ENCODE data around the gene P2RY14. TPM values are rescaled to one million over a fixed set of nuclear protein-coding genes. Genes with fewer than 3 reads are reported as not detected.

Gene P2RY14
- total RNA-seq, 1 experiment from 2014 or later = not detected

DNA sequence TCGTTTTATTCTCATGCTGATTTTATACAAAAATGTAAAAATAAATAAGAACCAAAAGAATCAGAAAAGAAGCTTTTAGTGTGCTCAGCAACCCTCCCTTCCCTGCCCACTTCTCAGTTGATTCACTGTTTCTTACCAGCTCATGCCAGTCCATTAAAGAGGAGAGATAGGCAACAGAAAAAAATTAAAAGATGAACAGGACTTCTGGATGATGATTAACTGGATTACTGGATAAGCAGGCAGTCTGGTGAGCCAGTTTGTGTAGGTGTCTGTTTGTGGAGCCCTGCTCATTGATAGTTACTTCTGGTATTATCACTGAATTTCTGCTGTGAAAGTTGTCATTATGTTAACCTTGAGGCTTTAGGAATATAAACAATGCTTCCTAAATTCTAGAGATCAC lies 60.2 kb downstream of the P2RY14 start:
- no peak for DNase-seq
- Histone ChIP-seq H4K20me1 (ENCODE audit: insufficient read depth) (no peaks in the 10 kb centered on the region), H3K4me2 (no peak overlapping the region), H2AFZ (no peak overlapping the region), H3K27ac (no peak overlapping the region), H3K4me1 (replicated peaks; ENCODE audit: insufficient read depth) (peaks cover 29% of the 10 kb centered on the region), H3F3A (ENCODE audit: insufficient read depth, low read depth) (peaks cover 15% of the 10 kb centered on the region; the same call in 1 of the 2 replicates), H3K9me3 (ENCODE audit: insufficient read depth, low read depth) (peaks cover 12% of the 10 kb centered on the region), H3K9me2 (ENCODE audit: insufficient read depth) (no peaks in the 10 kb centered on the region), H3K27me3 (ENCODE audit: insufficient read depth, low read depth) (no peaks in the 10 kb centered on the region), H3K4me3 (no peak overlapping the region), H3K36me3 (ENCODE audit: low read depth) (no peaks in the 10 kb centered on the region), H3K79me2 (ENCODE audit: low read depth) (no peaks in the 10 kb centered on the region)
- CTCF ChIA-PET = no interaction called here
- BruUV-seq (replicated peaks) = no TSS peak
- intact Hi-C loops (cut with micrococcal nuclease; ENCODE audit: unreplicated experiment) = no loop called here
- TF ChIP-seq EZH2 (IDR thresholded peaks at IDR 0.05; ENCODE audit: low read depth) = no peak
- TF ChIP-seq, protein P1, sequence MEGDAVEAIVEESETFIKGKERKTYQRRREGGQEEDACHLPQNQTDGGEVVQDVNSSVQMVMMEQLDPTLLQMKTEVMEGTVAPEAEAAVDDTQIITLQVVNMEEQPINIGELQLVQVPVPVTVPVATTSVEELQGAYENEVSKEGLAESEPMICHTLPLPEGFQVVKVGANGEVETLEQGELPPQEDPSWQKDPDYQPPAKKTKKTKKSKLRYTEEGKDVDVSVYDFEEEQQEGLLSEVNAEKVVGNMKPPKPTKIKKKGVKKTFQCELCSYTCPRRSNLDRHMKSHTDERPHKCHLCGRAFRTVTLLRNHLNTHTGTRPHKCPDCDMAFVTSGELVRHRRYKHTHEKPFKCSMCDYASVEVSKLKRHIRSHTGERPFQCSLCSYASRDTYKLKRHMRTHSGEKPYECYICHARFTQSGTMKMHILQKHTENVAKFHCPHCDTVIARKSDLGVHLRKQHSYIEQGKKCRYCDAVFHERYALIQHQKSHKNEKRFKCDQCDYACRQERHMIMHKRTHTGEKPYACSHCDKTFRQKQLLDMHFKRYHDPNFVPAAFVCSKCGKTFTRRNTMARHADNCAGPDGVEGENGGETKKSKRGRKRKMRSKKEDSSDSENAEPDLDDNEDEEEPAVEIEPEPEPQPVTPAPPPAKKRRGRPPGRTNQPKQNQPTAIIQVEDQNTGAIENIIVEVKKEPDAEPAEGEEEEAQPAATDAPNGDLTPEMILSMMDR (conservative IDR thresholded peaks at IDR 0.05) = no peak
- POLR2A ChIA-PET (ENCODE audit: unreplicated experiment) = no interaction called here

DNA sequence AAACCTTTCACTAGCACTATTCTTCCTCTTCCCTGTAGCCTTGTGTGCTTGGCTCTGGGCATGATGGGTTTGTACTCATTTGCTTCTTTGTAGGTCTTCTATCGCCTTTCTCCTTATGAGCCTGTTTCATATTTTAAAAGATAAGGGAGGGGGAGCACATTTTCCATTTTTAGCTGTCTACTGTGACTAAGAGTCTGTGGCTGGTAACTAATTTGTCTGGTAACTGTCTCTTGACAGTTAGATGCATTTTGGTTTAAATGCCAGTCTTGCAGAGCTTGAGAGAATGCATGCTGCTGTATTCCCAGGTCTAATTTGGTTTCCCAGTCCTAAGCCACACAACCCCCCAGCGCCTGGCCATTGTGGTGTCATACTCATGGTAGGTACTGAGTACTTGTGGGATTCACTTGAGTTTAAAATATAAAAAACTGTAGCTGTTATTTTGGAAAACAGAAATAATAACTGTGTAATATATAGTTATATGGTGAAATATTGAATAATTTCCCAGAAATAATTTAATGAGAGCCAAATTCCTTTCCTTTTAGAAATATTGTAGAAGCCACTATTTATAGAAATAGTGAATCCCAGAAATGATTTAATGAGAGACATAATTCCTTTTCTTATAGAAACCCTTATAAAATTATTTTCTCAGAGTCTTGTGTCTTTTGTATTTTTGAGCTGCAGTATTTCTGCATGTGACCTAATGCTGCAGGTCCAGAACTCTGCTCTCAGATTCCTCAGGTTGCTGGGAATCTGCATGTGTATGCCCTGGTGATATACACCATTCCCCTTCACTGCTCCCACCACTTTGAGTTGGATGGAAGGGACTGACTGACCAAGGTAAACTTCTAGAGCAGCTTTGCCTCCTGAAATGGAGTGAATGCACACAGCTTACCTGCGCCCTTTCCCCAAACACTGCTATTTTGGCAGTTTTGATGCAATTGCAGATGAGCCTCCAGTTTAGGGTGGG lies 61.4 kb downstream of the P2RY14 start:
- intact Hi-C loops (cut with micrococcal nuclease; ENCODE audit: unreplicated experiment) = no loop called here
- Histone ChIP-seq H3K9me2 (ENCODE audit: insufficient read depth) (no peaks in the 10 kb centered on the region), H3K27me3 (ENCODE audit: insufficient read depth, low read depth) (no peaks in the 10 kb centered on the region), H3K4me2 (no peak overlapping the region), H3K9me3 (ENCODE audit: insufficient read depth, low read depth) (peaks cover 10% of the 10 kb centered on the region), H3K27ac (no peak overlapping the region), H3F3A (ENCODE audit: insufficient read depth, low read depth) (peaks cover 15% of the 10 kb centered on the region; the same call in 1 of the 2 replicates), H2AFZ (no peak overlapping the region), H3K36me3 (ENCODE audit: low read depth) (no peaks in the 10 kb centered on the region), H4K20me1 (ENCODE audit: insufficient read depth) (no peaks in the 10 kb centered on the region), H3K4me1 (replicated peaks; ENCODE audit: insufficient read depth) (peaks cover 29% of the 10 kb centered on the region), H3K79me2 (ENCODE audit: low read depth) (no peaks in the 10 kb centered on the region), H3K4me3 (no peak overlapping the region)
- POLR2A ChIA-PET (ENCODE audit: unreplicated experiment) = interaction anchor here (0.6 kb wide), 2 partner anchors 177 to 775 kb away, joined by 3 read pairs; no protein-coding TSS in a partner anchor
- BruUV-seq (replicated peaks) = no TSS peak
- DNase-seq = no peak
- no peak for TF ChIP-seq EZH2 (IDR thresholded peaks at IDR 0.05; ENCODE audit: low read depth)
- TF ChIP-seq, protein P1 (conservative IDR thresholded peaks at IDR 0.05) = no peak
- CTCF ChIA-PET = no interaction called here

DNA sequence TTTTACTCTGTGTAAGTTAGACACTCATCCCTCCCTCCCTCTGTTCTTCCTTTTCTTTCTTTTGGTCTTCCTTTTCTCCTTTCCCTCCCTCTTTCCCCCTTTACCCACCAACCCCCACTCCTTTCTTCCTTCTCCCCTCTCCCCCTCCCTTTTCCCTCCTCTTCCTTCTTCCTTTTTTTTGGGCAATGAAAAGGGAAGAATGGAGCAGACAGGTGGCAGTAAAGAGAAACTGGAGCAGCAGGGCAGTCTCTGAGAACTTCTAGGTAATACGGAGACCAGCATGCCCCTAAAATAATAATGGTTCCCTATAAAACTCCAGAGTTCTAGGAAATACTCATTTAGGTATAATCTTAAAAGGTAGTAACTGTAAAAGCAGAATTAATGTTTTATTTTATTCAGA lies 63.9 kb downstream of the P2RY14 start:
- Histone ChIP-seq H3K27ac (no peak overlapping the region), H3K27me3 (ENCODE audit: insufficient read depth, low read depth) (no peaks in the 10 kb centered on the region), H3K9me3 (ENCODE audit: insufficient read depth, low read depth) (peaks cover 6% of the 10 kb centered on the region), H4K20me1 (ENCODE audit: insufficient read depth) (no peaks in the 10 kb centered on the region), H3F3A (ENCODE audit: insufficient read depth, low read depth) (peaks cover 14% of the 10 kb centered on the region; the same call in 1 of the 2 replicates), H3K79me2 (ENCODE audit: low read depth) (no peaks in the 10 kb centered on the region), H3K4me2 (no peak overlapping the region), H3K4me1 (replicated peaks; ENCODE audit: insufficient read depth) (peaks cover 26% of the 10 kb centered on the region), H3K36me3 (ENCODE audit: low read depth) (no peaks in the 10 kb centered on the region), H2AFZ (peak overlapping the region; percentile 36; the same call in 1 of the 2 replicates), H3K9me2 (ENCODE audit: insufficient read depth) (no peaks in the 10 kb centered on the region), H3K4me3 (no peak overlapping the region)
- BruUV-seq (replicated peaks) = no TSS peak
- intact Hi-C loops (cut with micrococcal nuclease; ENCODE audit: unreplicated experiment) = no loop called here
- CTCF ChIA-PET = no interaction called here
- DNase-seq = no peak
- TF ChIP-seq, protein P1 (conservative IDR thresholded peaks at IDR 0.05) = 0 out of 2 replicates have a peak, but pooled peaks have one; percentile 17
- TF ChIP-seq EZH2 (IDR thresholded peaks at IDR 0.05; ENCODE audit: low read depth) = no peak
- POLR2A ChIA-PET (ENCODE audit: unreplicated experiment) = no interaction called here

Measured in PC-9 (cell line).